Keratinocyte (primary cell): ENCODE data around the gene PHACTR1. TPM values are rescaled to one million over a fixed set of nuclear protein-coding genes. Genes with fewer than 3 reads are reported as not detected.

ENCODE experiments used
- DNase-seq: peaks from one replicate; pipeline ENCODE4 v3.0.0-alpha.2; 2011; ENCODE audit warnings: low read depth, missing footprints, low spot score
- FAIRE-seq: peaks from 2 replicates; lab custom pipeline; 2011; peaks lifted over from hg19 to GRCh38; lab: Jason Lieb, UNC
- H2AFZ ChIP-seq: 2 replicates; pipeline ENCODE4 v1.6.0; 2012; ENCODE audit warnings: low read length, control low read depth, inconsistent platforms; ENCODE audit not compliant: control insufficient read depth
- H3K27ac ChIP-seq: 2 replicates; pipeline ENCODE4 v1.5.1; 2011; ENCODE audit warnings: low read length; ENCODE audit not compliant: control insufficient read depth, insufficient read depth
- H3K27me3 ChIP-seq: 3 replicates; pipeline ENCODE4 v1.6.0; 2011; ENCODE audit warnings: low read length; ENCODE audit not compliant: control insufficient read depth, insufficient read depth; ENCODE audit errors: extremely low read depth
- H3K36me3 ChIP-seq, 2 experiments: 2 replicates in 1 of 2; 3 replicates in 1 of 2; pipeline ENCODE4 v1.5.1; 2011; ENCODE audit warnings: low read length in 2 of 2, mild to moderate bottlenecking in 1 of 2; ENCODE audit not compliant: control insufficient read depth in 2 of 2, insufficient read depth in 2 of 2; ENCODE audit errors: extremely low read depth in 1 of 2
- H3K4me1 ChIP-seq: 3 replicates; pipeline ENCODE4 v1.5.1; 2011; ENCODE audit warnings: low read length; ENCODE audit not compliant: control insufficient read depth, insufficient read depth; ENCODE audit errors: extremely low read depth
- H3K4me2 ChIP-seq: 3 replicates; pipeline ENCODE4 v1.6.0; 2011; ENCODE audit warnings: low read depth, low read length; ENCODE audit not compliant: control insufficient read depth, insufficient read depth; ENCODE audit errors: extremely low read depth
- H3K4me3 ChIP-seq, 3 experiments: fragments of 200-600 bp in 1 of 3; sonication (generic) in 1 of 3; 2 replicates in 2 of 3; 3 replicates in 1 of 3; pipeline ENCODE4 v1.5.1; 2011 to 2016; ENCODE audit warnings: low read length in 3 of 3, mild to moderate bottlenecking in 3 of 3, control low read depth in 2 of 3, inconsistent platforms in 1 of 3, low read depth in 1 of 3, mixed read lengths in 1 of 3, mixed run types in 1 of 3, moderate library complexity in 1 of 3; ENCODE audit not compliant: control insufficient read depth in 2 of 3, insufficient read depth in 2 of 3; ENCODE audit errors: extremely low read depth in 1 of 3
- H3K79me2 ChIP-seq: 2 replicates; pipeline ENCODE4 v1.6.0; 2012; ENCODE audit warnings: low read length; ENCODE audit not compliant: control insufficient read depth, insufficient read depth
- H3K9ac ChIP-seq: 3 replicates; pipeline ENCODE4 v1.6.0; 2011; ENCODE audit warnings: low read length; ENCODE audit not compliant: control insufficient read depth, insufficient read depth; ENCODE audit errors: extremely low read depth
- H3K9me1 ChIP-seq: 3 replicates; pipeline ENCODE4 v1.6.0; 2011; ENCODE audit warnings: low read length; ENCODE audit not compliant: control insufficient read depth, insufficient read depth; ENCODE audit errors: extremely low read depth
- H3K9me3 ChIP-seq: 2 replicates; pipeline ENCODE4 v1.5.1; 2012; ENCODE audit warnings: low read depth, low read length; ENCODE audit not compliant: control insufficient read depth
- H4K20me1 ChIP-seq: 3 replicates; pipeline ENCODE4 v1.6.0; 2011; ENCODE audit warnings: low read length; ENCODE audit not compliant: control insufficient read depth, insufficient read depth; ENCODE audit errors: extremely low read depth
- CTCF ChIP-seq, 3 experiments: IDR thresholded peaks in 1 of 3; conservative IDR thresholded peaks in 1 of 3; optimal IDR thresholded peaks in 1 of 3; 2 replicates in 2 of 3; 3 replicates in 1 of 3; pipeline versions ENCODE3 to v1.5.1; 2011; ENCODE audit warnings: low read length in 3 of 3, mild to moderate bottlenecking in 3 of 3, moderate library complexity in 2 of 3, control low read depth in 1 of 3, inconsistent platforms in 1 of 3; ENCODE audit not compliant: insufficient read depth in 2 of 3; ENCODE audit errors: extremely low read depth in 1 of 3
- EZH2 ChIP-seq: IDR thresholded peaks from one replicate; pipeline ENCODE4 v1.6.1; 2012; ENCODE audit warnings: inconsistent platforms, mild to moderate bottlenecking, low read length, moderate library complexity
- dilution Hi-C: fragments of 300-500 bp; cut with MboI; formaldehyde crosslinking; loops from one replicate; pipeline ENCODE4 v1.7.0; 2020; ENCODE audit warnings: low sequenced_read_pairs; ENCODE audit not compliant: extremely low pct_ligation_motif_present
- polyA plus RNA-seq, 5 experiments: library from polyadenylated mRNA; depleted of rRNA in 3 of 5; stranded (reverse) in 3 of 5; stranded (forward) in 1 of 5; unstranded in 1 of 5; fragments of >200 nt; gene quantifications; 1 replicate in 1 of 5; 2 replicates in 3 of 5; 3 replicates in 1 of 5; pipeline versions ENCODE4 v1.2.1 to v1.2.3, GENCODE V29; 2011 to 2012; ENCODE audit warnings: missing spikeins in 2 of 5, low read depth in 1 of 5, low replicate concordance in 1 of 5

PHACTR1 gene
- polyA plus RNA-seq, 1 donor (not counting 4 experiments of a cell fraction or from before 2014, with no cell fraction given), result 0.22 TPM

GRCh38 chr6:13101409-13101808 lies 384.8 kb downstream of the PHACTR1 start:
- no peak for TF ChIP-seq CTCF (optimal IDR thresholded peaks at IDR 0.05 in 1 of 3, IDR thresholded peaks at IDR 0.05 in 1 of 3, conservative IDR thresholded peaks at IDR 0.05 in 1 of 3; ENCODE audit: extremely low read depth in 1 of 3, insufficient read depth in 2 of 3, low read length in 3 of 3)
- no peak for FAIRE-seq
- H3K36me3 ChIP-seq, result no peaks in the 10 kb centered on the region
- H3K9ac ChIP-seq, result no peak overlapping the region
- no peak overlapping the region for H3K4me2 ChIP-seq
- no peaks in the 10 kb centered on the region for H3K4me1 ChIP-seq
- H4K20me1 ChIP-seq, result no peaks in the 10 kb centered on the region
- H3K9me3 ChIP-seq, result no peaks in the 10 kb centered on the region
- dilution Hi-C loops, result no loop called here
- no peaks in the 10 kb centered on the region for H3K79me2 ChIP-seq
- H2AFZ ChIP-seq, result no peak overlapping the region
- H3K27ac ChIP-seq, result no peak overlapping the region
- no peaks in the 10 kb centered on the region for H3K27me3 ChIP-seq
- no peak overlapping the region for H3K4me3 ChIP-seq
- no peaks in the 10 kb centered on the region for H3K9me1 ChIP-seq
- DNase-seq, result no peak

DNA sequence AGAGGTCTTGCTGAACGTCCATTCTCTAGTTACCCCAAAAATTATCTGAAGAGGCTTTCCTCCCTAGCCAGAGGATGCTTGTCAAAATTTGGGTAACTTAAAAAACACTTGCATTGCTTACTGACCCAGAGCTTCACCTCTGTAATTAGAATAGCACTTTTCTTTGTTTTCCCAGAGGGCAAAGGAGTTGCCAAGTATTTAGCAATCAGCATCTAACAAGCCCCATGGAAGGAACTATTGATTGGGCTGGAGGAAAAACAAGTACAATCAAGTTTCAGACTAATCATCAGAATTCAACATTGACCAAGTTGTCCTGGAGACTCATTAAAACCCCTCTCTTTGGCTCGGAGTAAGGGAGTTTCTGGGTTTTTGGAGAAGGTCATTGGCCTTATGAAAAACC lies 385.4 kb downstream of the PHACTR1 start:
- dilution Hi-C loops, result no loop called here
- no peak for FAIRE-seq

More for the DNA sequence above, 385.4 kb downstream of the PHACTR1 start:
- H3K4me1 ChIP-seq, result no peaks in the 10 kb centered on the region
- no peaks in the 10 kb centered on the region for H3K36me3 ChIP-seq
- H4K20me1 ChIP-seq, result no peaks in the 10 kb centered on the region
- H3K9me3 ChIP-seq, result no peaks in the 10 kb centered on the region
- no peaks in the 10 kb centered on the region for H3K79me2 ChIP-seq
- H3K27me3 ChIP-seq, result no peaks in the 10 kb centered on the region
- H3K27ac ChIP-seq, result no peak overlapping the region
- no peak overlapping the region for H3K4me3 ChIP-seq
- DNase-seq, result no peak
- H3K9ac ChIP-seq, result no peak overlapping the region
- TF ChIP-seq EZH2, result no peak
- TF ChIP-seq CTCF (optimal IDR thresholded peaks at IDR 0.05 in 1 of 3, IDR thresholded peaks at IDR 0.05 in 1 of 3, conservative IDR thresholded peaks at IDR 0.05 in 1 of 3; ENCODE audit: extremely low read depth in 1 of 3, insufficient read depth in 2 of 3, low read length in 3 of 3), result no peak
- H3K9me1 ChIP-seq, result no peaks in the 10 kb centered on the region
- H3K4me2 ChIP-seq, result no peak overlapping the region
- no peak overlapping the region for H2AFZ ChIP-seq
